Suprapubic skin (tissue), 4 donors: ENCODE measurements around the gene SEM1.

ENCODE experiments used
- CTCF ChIP-seq, 2 donors: fragments of 200-600 bp in 1 of 2; fragments of 450-650 bp in 1 of 2; sonication (generic) in 1 of 2; IDR thresholded peaks; one replicate each; pipeline ENCODE4 v1.5.1; 2016 to 2019; ENCODE audit warnings: antibody characterized with exemption in 2 of 2, mild to moderate bottlenecking in 1 of 2, moderate library complexity in 1 of 2
- POLR2A ChIP-seq, 2 donors: fragments of 450-650 bp; IDR thresholded peaks; one replicate each; pipeline ENCODE4 v1.6.1; 2017; ENCODE audit warnings: antibody characterized with exemption in 2 of 2, mild to moderate bottlenecking in 2 of 2, moderate library complexity in 2 of 2
- POLR2AphosphoS5 ChIP-seq, 3 donors: sonication (generic); formaldehyde crosslinking; IDR thresholded peaks; one replicate each; pipeline ENCODE4 v1.6.1; 2017; ENCODE audit warnings: antibody characterized with exemption in 3 of 3

- TF ChIP-seq CTCF (IDR thresholded peaks at IDR 0.05), result no peak
- no peak for TF ChIP-seq POLR2A (IDR thresholded peaks at IDR 0.05)
- TF ChIP-seq POLR2AphosphoS5 (IDR thresholded peaks at IDR 0.05), result no peak
Measured at GRCh38 chr7:96729820-96730219, 20.2 kb upstream of the SEM1 start.
